ENCODE results near the gene SLC19A1.

SLC19A1 gene

GRCh38 chr21:45558044-45558721 lies 15.9 kb upstream of the SLC19A1 start:
- H3K27me3 Mint-ChIP-seq (ENCODE audit: low read depth, poor library complexity), result peaks cover 23% of the 10 kb centered on the region
- peaks cover 5% of the 10 kb centered on the region for H3K36me3 Mint-ChIP-seq (ENCODE audit: low read depth)
- H3K27ac Mint-ChIP-seq, result peak overlapping the region; percentile 23
- TF ChIP-seq CTCF (IDR thresholded peaks at IDR 0.05), result no peak
- DNase-seq, result no peak
- peaks cover 25% of the 10 kb centered on the region for H3K4me1 Mint-ChIP-seq
- H3K9me3 Mint-ChIP-seq, result peaks cover 8% of the 10 kb centered on the region
- H3K4me3 Mint-ChIP-seq, result no peak overlapping the region

DNA sequence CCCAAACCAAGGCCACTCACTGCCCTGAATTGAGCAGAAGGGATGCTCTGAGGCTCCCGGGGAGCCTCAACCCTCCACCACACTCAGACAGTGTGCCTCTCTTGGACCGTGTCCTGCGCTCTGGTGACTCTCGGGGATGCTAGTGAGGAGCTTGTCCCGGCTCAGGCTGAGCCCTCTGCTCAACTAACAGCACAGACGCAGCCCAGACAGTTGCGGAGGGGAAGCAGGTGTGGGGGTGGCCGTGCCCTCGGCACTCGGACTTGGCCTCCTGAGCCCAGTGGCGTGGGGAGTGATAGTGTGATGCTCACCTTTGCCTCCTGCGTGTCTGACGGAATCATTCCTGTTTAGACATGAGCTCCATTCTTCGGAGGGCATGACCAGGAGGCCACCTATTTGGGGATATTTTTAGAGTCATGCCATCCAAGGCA lies 15.4 kb upstream of the SLC19A1 start:
- H3K4me3 Mint-ChIP-seq, result no peak overlapping the region
- peaks cover 23% of the 10 kb centered on the region for H3K4me1 Mint-ChIP-seq
- no peak for DNase-seq
- H3K9me3 Mint-ChIP-seq, result peaks cover 2% of the 10 kb centered on the region
- H3K36me3 Mint-ChIP-seq (ENCODE audit: low read depth), result peaks cover 1% of the 10 kb centered on the region
- no peak overlapping the region for H3K27ac Mint-ChIP-seq
- peaks cover 19% of the 10 kb centered on the region for H3K27me3 Mint-ChIP-seq (ENCODE audit: low read depth, poor library complexity)
- no peak for TF ChIP-seq CTCF (IDR thresholded peaks at IDR 0.05)

DNA sequence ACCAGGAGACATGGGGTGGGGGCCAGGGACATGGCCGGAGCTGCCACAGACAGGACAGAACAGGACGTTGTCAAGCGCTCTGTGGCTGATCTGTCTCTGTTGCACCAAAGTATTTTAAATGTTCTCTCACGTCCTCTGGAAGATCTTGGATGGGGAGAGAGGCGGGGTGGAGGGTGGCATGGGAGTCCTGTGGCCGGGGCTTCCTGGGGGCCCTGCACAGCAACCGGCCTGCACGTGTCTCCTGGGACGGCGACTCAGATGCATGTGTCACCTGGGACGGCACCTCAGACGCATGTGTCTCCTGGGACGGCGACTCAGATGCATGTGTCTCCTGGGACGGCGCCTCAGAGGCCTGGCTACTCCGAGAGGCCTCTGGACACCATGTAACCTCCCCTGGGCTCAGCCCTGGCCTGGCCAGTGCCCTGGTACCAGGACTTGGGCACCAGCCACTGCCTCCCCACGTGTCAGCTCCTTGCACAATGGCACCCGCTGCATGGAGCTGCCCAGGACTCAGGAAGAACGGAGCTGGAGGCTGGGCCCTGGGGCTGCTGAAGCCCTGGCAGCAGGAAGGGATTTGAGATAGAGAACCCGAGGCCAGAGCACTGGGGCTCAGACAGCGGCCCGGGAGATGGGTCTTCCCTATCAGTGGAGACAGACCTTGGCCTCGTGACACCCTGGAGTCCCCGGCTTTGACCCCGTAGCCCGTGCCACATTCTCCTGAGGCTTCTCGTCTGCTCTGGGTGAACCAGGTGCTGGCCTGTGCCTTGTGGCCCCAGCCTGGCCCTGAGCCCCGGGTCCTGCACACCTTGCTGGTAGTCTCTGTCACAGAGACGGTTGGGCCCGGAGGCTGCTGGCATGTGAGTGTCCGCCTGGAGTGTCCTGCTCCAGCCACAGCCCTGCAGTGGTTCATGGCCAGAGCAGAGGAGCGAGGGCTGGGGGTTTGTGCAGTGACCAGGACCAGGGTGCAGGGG lies 14.7 kb upstream of the SLC19A1 start:
- no peaks in the 10 kb centered on the region for H3K9me3 Mint-ChIP-seq

DNA sequence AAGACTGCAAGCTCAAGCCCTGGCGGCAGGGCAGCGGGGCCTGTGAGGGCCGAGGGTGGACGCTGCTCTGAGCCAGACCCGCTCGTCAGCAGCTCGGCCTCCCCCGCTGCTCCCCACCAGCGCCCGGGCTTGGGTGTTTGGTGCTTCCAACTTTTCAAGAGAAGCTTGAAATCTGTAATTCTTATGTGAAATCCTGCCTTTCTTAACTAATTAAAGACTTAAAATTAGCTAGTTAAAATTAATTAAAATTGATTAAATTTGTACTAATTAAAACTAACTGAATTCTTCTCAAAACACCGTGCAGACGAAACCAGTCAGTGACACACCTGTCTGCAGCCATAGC lies 14.0 kb upstream of the SLC19A1 start:
- no peaks in the 10 kb centered on the region for H3K9me3 Mint-ChIP-seq
- DNase-seq, result no peak
- H3K27ac Mint-ChIP-seq, result no peak overlapping the region
- H3K36me3 Mint-ChIP-seq (ENCODE audit: low read depth), result no peaks in the 10 kb centered on the region
- no peak for TF ChIP-seq CTCF (IDR thresholded peaks at IDR 0.05)
- peaks cover 24% of the 10 kb centered on the region for H3K4me1 Mint-ChIP-seq
- H3K27me3 Mint-ChIP-seq (ENCODE audit: low read depth, poor library complexity), result peaks cover 18% of the 10 kb centered on the region
- no peak overlapping the region for H3K4me3 Mint-ChIP-seq

More for the DNA sequence above, 14.7 kb upstream of the SLC19A1 start:
- peaks cover 18% of the 10 kb centered on the region for H3K27me3 Mint-ChIP-seq (ENCODE audit: low read depth, poor library complexity)
- no peak overlapping the region for H3K27ac Mint-ChIP-seq
- peaks cover 18% of the 10 kb centered on the region for H3K4me1 Mint-ChIP-seq
- no peak overlapping the region for H3K4me3 Mint-ChIP-seq
- TF ChIP-seq CTCF (IDR thresholded peaks at IDR 0.05), result no peak
- H3K36me3 Mint-ChIP-seq (ENCODE audit: low read depth), result no peaks in the 10 kb centered on the region
- no peak for DNase-seq

GRCh38 chr21:45555557-45556301 lies 13.5 kb upstream of the SLC19A1 start:
- Mint-ChIP-seq H3K4me1 (peaks cover 27% of the 10 kb centered on the region), H3K27me3 (ENCODE audit: low read depth, poor library complexity) (peaks cover 18% of the 10 kb centered on the region), H3K4me3 (peak overlapping the region; percentile 68), H3K9me3 (no peaks in the 10 kb centered on the region), H3K36me3 (ENCODE audit: low read depth) (no peaks in the 10 kb centered on the region), H3K27ac (peak overlapping the region; percentile 82)
- peak; percentile 79 for DNase-seq
- TF ChIP-seq CTCF (IDR thresholded peaks at IDR 0.05), result peak; percentile 63

All from nephron progenitor cell (in vitro differentiated cells).